Stimulated activated CD8-positive, alpha-beta memory T cell treated with anti-CD3 and anti-CD28 coated beads, Interleukin-12 subunit alpha, Interleukin-12 subunit beta, amount 100 ng/mL, for 4 hours (primary cell): ENCODE data around the gene EIF4H.
"Not testable (repeated sequence)": the region's sequence is repeated elsewhere in the genome, so short reads cannot be mapped to it uniquely, and the experiment has no call there.

ENCODE experiments used
- DNase-seq: peaks from one replicate; pipeline ENCODE4 v3.0.0-alpha.2; 2020; ENCODE audit warnings: low read depth

The EIF4H gene

GRCh38 chr7:74224907-74225306 is 50.8 kb downstream of the EIF4H start:
- not testable (repeated sequence) for DNase-seq

- DNase-seq = no peak
Measured at GRCh38 chr7:74225400-74225799, 51.2 kb downstream of the EIF4H start.

GRCh38 chr7:74226633-74227032 is 52.5 kb downstream of the EIF4H start:
- DNase-seq = no peak

GRCh38 chr7:74228951-74229900 is 55.1 kb downstream of the EIF4H start:
- DNase-seq = no peak

- no peak for DNase-seq
Measured at GRCh38 chr7:74230446-74231231, 56.5 kb downstream of the EIF4H start.

GRCh38 chr7:74231232-74231590 is 57.1 kb downstream of the EIF4H start:
- no peak for DNase-seq

- DNase-seq = no peak
Measured at GRCh38 chr7:74233655-74234285, 59.6 kb downstream of the EIF4H start.

GRCh38 chr7:74235518-74236268 is 61.5 kb downstream of the EIF4H start:
- DNase-seq = no peak

GRCh38 chr7:74236284-74236683 is 62.1 kb downstream of the EIF4H start:
- DNase-seq = no peak

- no peak for DNase-seq
Measured at GRCh38 chr7:74240482-74240881, 66.3 kb downstream of the EIF4H start.

- no peak for DNase-seq
Measured at GRCh38 chr7:74242122-74242443, 67.9 kb downstream of the EIF4H start.

- DNase-seq = no peak
Measured at GRCh38 chr7:74246497-74246896, 72.3 kb downstream of the EIF4H start.
